NCI-H1048 (cell line): Measurements from ENCODE around the gene COL1A1.

Source experiments
- DNase-seq: peaks from one replicate; lab custom pipeline; 2025; lab: John Stamatoyannopoulos, UW

The COL1A1 gene

GRCh38 chr17:50172130-50172529 lies 29.3 kb downstream of the COL1A1 start:
- no peak for DNase-seq

- no peak for DNase-seq
Measured at GRCh38 chr17:50171371-50172071, 29.9 kb downstream of the COL1A1 start.

GRCh38 chr17:50170662-50171370 lies 30.6 kb downstream of the COL1A1 start:
- DNase-seq, result no peak

- DNase-seq, result no peak
Measured at GRCh38 chr17:50169881-50170459, 31.5 kb downstream of the COL1A1 start.

GRCh38 chr17:50169121-50169764 lies 32.2 kb downstream of the COL1A1 start:
- DNase-seq, result peak; percentile 52

GRCh38 chr17:50168319-50168718 lies 33.1 kb downstream of the COL1A1 start:
- DNase-seq, result no peak

- no peak for DNase-seq
Measured at GRCh38 chr17:50167371-50167770, 34.1 kb downstream of the COL1A1 start.

GRCh38 chr17:50166518-50167181 lies 34.8 kb downstream of the COL1A1 start:
- DNase-seq, result no peak

- DNase-seq, result no peak
Measured at GRCh38 chr17:50165867-50166517, 35.4 kb downstream of the COL1A1 start, which contains the start of gene SGCA. SGCA (plus strand) TSS chr17:50166005; CDS start chr17:50166041, 36 bp downstream.

GRCh38 chr17:50165466-50165865 lies 36.0 kb downstream of the COL1A1 start:
- DNase-seq, result no peak

- no peak for DNase-seq
Measured at GRCh38 chr17:50165066-50165465, 36.4 kb downstream of the COL1A1 start.

- no peak for DNase-seq
Measured at GRCh38 chr17:50164697-50164988, 36.8 kb downstream of the COL1A1 start.

GRCh38 chr17:50163843-50164696 lies 37.4 kb downstream of the COL1A1 start:
- no peak for DNase-seq

- no peak for DNase-seq
Measured at GRCh38 chr17:50162466-50163254, 38.8 kb downstream of the COL1A1 start.

GRCh38 chr17:50161911-50162288 lies 39.5 kb downstream of the COL1A1 start:
- no peak for DNase-seq

- peak; percentile 83 for DNase-seq
Measured at GRCh38 chr17:50161023-50161910, 40.2 kb downstream of the COL1A1 start.

GRCh38 chr17:50157891-50158290 lies 43.5 kb downstream of the COL1A1 start:
- no peak for DNase-seq

- no peak for DNase-seq
Measured at GRCh38 chr17:50155115-50155819, 46.2 kb downstream of the COL1A1 start.
